T-helper 1 cell (primary cell): ENCODE measurements around the gene CLMP.

ENCODE experiments used
- DNase-seq, 5 donors: peaks; one replicate each; pipeline ENCODE4 v3.0.0-alpha.2; 2012 to 2020
- total RNA-seq, 4 donors: gene quantifications; one replicate each; lab custom pipeline; 2026; lab: John Stamatoyannopoulos, UW

Gene CLMP
- total RNA-seq = 1.1 to 4.2 (median 1.6) reads per million in 4 donors

GRCh38 chr11:123195188-123196059 lies at the start of gene CLMP:
Gene CLMP, minus strand, starts transcription at chr11:123195248. Its CDS starts 308 bp downstream, at chr11:123194940.
- DNase-seq = no peak

DNA sequence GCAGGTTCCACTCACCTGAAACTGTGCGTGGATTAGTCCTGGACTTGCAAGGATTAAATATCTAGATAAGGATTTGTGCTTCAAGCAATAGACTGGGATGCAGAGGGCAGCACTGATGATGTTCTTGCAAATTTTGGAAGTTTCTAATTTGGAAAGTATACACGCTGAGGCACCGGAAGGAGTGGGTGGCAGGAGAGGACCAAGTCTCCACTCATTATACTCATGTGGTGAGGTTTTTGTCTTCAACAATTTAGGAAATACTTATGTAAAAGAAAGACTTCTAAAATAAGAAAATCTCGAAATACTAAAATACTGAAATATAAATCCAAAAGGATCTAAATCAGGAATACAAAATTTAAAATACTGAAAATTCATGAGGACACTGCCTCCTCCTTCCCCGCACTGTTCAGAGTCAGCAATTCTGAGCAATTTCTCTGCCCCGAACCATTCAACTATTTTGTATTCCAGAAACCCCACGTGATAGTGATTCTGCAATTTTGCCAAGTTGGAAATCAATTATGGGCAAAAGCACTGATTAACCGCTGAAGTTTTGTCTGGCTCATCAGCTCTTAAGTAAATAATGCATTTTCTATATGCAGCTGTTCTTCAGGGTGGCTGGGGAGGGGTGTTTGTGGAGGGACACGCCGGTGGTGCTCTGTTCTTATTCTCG lies 47.0 kb upstream of the CLMP start:
- no peak for DNase-seq

DNA sequence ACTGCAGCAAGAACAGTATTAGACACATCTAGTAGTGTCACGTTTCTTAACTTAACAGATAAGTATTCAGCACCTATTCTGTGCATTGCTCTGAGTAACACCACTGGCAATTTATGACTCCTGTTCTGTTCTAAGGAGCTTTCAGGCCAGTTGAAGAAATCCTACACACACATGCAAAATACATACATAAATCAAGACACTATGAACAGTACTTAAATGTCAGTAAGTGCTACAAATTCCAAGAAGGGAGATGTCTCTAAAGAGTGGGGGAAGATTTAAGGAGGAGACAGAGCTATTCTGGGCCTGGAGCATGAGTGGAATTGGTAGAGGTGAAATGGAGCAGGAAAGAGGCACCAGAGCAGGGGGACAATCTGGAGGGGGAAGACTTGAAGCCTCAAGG lies 46.2 kb upstream of the CLMP start:
- no peak for DNase-seq

DNA sequence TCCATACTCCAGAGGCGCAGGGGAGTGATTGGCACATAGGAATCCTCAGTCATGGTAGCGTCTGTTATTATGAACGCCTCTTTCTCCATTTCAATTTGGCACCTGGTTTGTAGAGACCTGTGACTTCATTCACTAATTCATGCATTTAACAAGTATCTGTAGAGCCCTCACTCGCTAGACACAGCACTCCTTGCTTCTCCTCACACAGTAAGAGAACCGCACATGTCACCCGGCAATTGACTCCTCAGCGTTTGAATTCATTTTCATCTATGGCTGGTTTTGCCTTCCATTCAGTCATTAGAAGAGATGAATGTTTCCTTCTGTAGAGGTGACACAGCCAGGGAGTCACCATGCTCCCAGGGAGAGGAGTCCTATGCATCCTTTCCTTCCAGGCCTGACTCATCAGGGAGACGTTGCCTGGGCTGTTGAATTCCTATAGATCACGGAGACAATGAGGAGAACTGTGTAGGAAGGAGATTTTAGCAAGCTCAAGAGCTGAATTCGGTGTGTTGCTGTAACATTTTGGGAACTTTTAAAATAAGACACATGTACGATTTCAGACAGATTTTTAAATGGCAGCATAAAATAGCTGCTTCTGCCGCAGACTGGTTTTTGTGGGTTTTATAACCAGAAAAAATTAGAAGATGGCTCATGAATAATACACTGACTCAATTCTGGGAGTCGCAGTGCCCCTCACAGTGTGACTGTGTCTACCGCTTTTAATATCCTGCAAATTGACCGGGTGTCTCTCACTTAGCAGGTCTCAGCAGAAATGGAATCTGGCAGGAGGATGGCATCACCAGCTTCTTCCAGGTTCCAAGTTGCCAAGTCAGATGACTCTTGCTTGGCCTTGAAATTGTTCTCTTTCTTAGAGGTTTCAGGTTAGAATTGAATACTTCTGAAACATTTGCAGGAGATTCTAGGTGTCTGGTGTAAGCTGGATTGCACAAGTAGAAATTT lies 44.4 kb upstream of the CLMP start:
- DNase-seq = no peak

GRCh38 chr11:123238297-123238696 lies 43.2 kb upstream of the CLMP start:
- DNase-seq = no peak

DNA sequence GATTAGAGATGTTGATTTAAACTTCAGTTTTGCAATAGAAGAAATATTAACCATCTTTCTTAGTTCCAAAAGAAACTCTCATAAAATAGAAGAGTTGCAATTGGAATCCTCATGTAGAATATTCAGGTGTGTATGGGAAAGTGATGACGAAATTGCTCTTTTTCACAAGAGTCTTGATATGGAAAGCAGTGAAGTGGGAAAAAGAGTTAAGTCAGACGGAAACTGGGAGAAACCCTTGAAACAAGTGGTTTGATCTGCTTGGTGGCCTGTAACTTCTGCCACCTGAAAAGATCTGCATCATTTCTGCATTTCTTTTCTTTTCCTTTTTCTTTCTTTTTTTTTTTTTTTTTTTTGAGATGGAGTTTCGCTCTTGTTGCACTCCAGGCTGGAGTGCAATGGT lies 41.8 kb upstream of the CLMP start:
- DNase-seq = no peak

DNA sequence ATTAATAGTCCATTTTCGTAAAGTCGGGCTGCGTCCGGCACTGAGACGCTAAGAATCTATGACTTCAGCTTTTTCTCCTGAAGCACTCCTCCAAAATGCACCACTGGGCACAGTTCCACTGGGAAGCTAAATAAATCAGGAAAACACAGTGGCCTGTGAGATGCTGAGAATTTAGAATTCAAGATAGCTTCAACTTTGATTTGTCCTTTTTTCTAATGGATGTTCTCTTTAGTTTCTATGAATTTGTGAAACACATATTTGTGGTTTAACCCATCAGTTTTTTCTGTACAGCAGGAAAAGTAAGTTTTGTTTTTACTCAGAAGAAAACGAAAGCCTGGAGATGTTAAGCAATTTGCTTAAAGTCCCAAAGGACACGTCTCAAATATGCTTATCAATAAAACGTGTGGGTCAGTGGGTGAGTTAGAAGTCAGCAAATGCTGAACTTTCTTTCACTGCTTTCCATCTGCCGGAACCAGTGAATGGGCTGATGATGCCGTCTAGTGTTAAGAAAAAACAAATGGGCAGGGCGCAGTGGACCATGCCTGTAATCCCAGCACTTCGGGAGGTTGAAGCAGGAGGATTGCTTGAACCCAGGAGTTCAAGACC lies 40.7 kb upstream of the CLMP start:
- DNase-seq = no peak

DNA sequence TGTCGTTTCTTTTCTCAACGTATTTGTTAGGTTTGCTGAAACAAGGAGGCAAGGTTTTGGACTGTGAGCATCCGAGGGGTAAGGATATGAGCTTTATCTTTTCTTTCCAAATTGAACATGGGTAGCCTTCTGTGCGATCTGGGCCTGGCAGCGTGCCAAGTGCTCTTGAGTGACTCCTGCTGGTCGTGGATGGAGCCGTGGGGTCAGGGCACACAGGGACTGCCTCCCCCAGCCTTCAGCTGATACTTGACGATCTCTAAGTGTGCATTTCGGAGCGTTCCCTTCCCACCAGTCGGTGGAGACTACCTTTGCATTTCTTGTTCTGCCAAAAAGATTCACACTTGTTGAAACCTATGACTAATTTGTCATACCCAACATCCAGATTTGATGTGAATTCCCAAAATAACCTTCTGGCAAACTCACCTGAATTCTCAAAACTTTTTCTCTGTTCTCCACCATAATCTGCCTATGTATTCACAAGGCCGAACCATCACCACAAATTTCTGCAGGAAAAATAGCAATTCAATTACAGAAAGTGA lies 40.1 kb upstream of the CLMP start:
- DNase-seq = peak in 3 of 5 donors; percentile 14 to 22 (median 21)

DNA sequence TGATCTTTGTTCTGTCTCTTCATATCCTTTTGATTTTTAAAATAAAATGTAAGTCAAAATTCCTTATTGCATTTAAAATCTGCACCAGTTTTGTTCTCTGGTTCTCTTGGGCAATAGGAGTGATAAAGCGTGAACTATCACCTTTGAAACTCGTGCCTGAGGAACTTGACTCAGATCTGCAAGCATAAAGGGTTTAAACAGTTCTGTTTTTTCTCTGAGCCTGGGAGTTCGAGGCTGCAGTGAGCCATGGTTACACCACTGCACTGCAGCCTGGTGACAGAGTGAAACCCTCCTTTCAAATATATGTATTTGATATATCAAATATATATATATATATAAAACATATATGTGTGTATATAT lies 38.9 kb upstream of the CLMP start:
- DNase-seq = no peak

GRCh38 chr11:123233280-123233974 lies 38.4 kb upstream of the CLMP start:
- peak in 1 of 5 donors; percentile 65 for DNase-seq

DNA sequence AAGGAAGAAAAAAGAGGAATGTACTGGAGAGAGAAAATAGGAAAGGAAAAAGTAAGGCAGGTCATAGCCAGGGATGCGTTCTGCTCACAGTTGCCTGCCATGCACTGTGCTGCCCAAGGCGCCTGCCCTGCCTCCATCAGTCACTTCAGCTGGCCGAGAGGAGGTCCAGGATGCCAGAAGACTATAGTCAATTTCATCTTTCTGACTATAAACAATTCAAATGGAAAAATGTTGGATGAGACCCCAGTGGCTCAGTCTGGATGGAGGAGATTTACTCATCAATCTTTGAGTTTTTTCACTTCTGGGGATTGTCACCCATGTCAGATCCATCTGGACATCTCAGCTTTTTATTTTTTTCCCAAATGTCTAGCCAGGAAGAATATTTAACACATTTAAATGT lies 36.7 kb upstream of the CLMP start:
- DNase-seq = no peak

GRCh38 chr11:123231256-123231655 lies 36.2 kb upstream of the CLMP start:
- DNase-seq = no peak

DNA sequence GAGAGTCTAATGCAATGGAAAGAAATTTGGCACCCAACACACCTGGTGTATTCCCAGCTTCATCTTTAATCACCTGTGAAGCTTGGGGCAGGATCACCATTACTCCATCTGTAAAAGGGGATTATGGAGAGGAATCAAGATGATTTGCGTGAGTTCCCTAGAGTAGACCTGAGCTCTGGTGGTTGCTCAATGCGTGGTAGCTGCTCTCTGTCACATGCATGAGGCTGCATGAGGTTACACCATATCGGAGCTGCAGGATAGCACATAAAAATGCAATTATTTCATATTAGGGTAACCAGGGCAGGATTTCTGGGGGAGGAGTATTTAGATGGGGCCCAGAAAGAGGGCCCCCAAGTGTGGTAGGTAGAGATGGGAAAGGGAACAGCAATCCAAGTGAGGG lies 35.3 kb upstream of the CLMP start:
- DNase-seq = no peak

- DNase-seq = no peak
These were observed 33.6 kb upstream of the CLMP start for GRCh38 chr11:123228496-123229163.

DNA sequence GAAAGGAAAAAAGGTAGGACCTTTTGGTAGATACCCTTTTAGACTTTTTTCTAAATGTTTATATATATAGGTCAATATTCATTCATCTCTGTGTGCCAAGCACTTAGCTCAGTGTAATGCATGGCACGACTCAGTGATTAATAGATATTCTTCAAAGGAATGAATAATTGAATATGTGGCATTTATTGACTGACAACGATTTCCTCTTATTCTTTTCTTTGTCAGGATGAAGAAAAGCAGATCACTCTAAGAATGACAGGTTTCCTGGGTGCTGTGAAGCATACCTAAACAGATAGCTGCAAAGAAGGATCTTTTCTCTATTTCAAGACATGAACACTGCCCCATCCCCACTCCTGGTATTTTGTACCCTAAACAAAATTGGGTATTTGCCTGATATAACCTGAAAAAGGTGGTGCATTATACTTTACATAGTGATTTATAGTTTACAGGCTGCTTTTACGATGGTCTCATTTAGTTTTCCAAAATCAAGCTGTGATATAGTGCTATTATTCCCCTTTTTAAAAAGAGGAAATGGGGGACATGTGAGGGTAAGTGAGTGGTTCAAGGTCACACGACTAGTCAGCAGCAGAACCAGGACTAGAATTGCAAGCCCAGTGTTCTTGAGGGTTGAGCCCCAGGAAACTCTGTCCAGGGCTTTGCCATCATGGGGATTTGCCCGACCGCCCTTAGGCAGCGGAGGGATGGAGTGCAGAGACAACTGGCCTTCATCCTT lies 32.9 kb upstream of the CLMP start:
- no peak for DNase-seq

DNA sequence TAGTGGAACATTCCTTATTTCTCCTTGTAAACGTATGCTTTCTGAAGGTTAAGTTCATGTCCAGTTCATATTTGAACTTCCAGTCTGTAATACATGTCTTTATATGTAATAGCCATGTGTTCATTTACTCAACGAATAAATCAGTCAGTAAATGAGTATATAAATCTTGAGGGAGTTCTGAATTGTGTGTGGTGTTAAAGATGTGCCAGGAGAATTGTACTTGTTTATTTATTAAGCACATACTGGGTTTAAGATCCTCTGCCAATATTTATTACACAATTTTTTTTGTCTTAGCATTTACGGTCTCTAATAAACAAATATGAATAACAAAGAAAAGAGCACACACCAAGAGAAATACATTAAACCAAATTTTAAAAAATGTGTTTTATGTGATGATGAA lies 26.5 kb upstream of the CLMP start:
- no peak for DNase-seq

DNA sequence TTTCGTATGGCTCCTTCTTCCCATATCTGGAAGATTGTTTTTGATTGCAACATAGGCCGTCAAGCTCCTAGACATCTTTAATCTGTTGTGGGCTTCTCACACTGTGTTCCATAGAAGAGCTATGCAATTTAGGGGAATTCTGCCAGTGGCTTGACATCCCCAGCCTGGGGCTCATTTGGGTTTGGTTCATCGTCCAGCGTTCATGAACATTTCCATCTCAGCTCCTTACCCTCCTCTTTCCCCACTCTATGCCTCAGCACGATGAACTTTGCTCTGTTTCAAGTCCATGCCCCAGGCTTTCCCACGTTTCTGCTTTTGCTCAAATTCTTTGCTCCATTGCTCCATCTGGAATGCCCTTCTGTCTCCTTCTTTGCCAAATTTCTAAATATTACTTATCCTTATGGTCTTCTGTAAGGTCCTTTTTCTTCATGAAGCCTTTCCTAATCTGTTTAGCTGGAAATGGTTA lies 26.1 kb upstream of the CLMP start:
- no peak for DNase-seq

GRCh38 chr11:123219066-123219690 lies 24.1 kb upstream of the CLMP start:
- DNase-seq = no peak

- no peak for DNase-seq
These were observed 23.4 kb upstream of the CLMP start for GRCh38 chr11:123218451-123218850.

DNA sequence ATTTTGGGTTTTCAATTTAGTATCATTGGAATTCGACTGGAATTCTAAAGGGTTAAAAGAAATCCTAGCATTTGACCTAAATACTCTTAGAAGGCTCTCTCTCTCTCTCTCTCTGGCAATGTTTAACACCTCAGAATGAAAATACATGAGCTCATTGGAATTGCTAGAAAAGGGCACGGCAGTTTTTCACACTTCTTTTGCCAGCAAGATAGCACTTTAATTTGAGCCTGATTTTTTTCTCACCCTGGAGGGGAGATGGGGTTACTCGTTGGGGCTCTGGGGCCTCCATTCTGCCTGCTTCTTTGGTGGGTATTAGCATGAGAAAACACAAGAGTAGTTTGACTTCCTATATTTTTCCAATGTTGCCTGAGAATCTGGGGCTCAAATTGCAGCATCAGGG lies 22.8 kb upstream of the CLMP start:
- no peak for DNase-seq
